LNCaP clone FGC (cell line): ENCODE results near the gene SFTA2.

ENCODE experiments used
- DNase-seq: peaks from one replicate; pipeline ENCODE4 v3.0.0-alpha.2; 2011; ENCODE audit warnings: low read depth
- H3K4me3 ChIP-seq: 2 replicates; pipeline ENCODE4 v1.5.1; 2011; ENCODE audit warnings: mild to moderate bottlenecking, low read depth, low read length, control low read depth
- CTCF ChIP-seq: IDR thresholded peaks from 2 replicates; pipeline ENCODE4 v1.5.1; 2012; ENCODE audit warnings: mild to moderate bottlenecking; ENCODE audit not compliant: control insufficient read depth, insufficient read depth; ENCODE audit errors: extremely low read depth

SFTA2 gene

DNA sequence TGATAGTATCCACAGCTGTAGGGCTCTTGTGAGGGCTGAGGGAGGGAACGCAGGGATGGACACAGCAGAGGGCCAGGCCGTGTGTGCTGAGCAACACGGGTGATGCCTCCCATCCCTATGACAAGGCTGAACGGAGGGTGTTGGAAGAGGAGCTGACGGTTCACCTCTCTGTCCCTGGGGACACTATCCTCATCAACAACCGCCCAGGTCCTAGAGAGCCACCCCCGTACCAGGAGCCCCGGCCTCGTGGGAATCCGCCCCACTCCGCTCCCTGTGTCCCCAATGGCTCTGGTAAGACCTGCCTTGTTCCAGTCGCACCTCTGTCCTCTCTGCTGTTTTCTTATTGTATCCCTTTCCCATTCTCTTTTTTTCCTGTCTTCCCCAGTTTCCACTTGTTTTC lies 37.6 kb downstream of the SFTA2 start:
- no peak overlapping the region for H3K4me3 ChIP-seq
- no peak for DNase-seq
- no peak for TF ChIP-seq CTCF

DNA sequence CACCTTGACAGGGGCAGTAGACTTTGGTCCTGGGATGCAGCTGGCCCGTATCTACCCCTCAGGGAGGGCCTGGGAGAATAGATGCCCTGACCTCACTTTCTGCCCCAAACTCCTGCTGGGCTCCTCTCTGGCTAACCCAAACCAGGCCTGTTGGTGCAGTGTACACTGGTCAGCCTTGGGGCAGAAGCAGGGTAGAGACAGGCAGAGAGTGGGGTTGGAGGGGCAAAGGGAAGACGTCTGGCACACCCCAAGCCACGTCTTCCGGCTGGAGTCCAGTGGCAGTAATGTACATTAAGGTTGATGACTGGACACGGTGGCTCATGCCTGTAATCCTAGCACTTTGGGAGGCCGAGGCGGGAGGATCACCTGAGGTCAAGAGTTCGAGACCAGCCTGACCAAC lies 38.3 kb downstream of the SFTA2 start:
- no peak for TF ChIP-seq CTCF
- H3K4me3 ChIP-seq, result no peak overlapping the region
- no peak for DNase-seq

GRCh38 chr6:30893001-30893591 lies 38.9 kb downstream of the SFTA2 start:
- no peak for TF ChIP-seq CTCF
- DNase-seq, result no peak
- H3K4me3 ChIP-seq, result no peak overlapping the region

DNA sequence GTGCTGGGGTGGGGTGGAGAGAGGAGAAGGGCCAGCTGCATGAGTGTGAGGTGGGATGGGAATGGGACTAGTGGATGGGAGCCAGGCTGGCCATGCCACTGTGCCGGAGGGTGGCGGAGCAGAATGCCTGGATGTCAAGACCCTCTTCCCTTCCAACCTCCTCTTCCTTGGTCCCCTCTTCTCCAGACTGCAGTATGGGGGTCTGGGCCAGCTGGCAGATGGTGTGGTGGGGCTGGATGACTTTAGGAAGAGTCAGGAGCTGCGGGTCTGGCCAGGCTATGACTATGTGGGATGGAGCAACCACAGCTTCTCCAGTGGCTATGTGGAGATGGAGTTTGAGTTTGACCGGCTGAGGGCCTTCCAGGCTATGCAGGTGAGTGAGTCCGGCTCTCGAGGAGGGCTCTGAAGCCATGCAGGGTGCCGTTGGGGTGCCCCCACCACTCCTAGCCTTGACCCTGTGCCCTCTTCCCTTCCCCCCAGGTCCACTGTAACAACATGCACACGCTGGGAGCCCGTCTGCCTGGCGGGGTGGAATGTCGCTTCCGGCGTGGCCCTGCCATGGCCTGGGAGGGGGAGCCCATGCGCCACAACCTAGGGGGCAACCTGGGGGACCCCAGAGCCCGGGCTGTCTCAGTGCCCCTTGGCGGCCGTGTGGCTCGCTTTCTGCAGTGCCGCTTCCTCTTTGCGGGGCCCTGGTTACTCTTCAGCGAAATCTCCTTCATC lies 40.0 kb downstream of the SFTA2 start:
- no peak for DNase-seq
- TF ChIP-seq CTCF, result no peak
- H3K4me3 ChIP-seq, result no peak overlapping the region

DNA sequence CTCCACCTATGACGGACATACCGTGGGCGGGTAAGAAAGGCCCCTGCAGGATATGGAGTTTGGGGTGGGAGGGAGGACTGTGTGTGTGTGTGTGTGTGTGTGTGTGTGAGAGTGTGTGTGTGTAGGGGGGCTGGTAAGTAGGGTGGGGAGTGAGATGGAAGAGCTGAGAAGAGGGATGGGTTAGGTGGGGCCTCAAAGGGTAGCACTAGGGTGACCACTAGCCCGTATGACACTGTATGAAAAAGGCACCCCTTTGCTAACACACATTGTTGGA lies 40.6 kb downstream of the SFTA2 start:
- TF ChIP-seq CTCF, result no peak
- DNase-seq, result no peak
- no peak overlapping the region for H3K4me3 ChIP-seq

GRCh38 chr6:30890646-30891449 lies 41.1 kb downstream of the SFTA2 start:
- no peak overlapping the region for H3K4me3 ChIP-seq
- no peak for TF ChIP-seq CTCF
- DNase-seq, result no peak
